Bronchial epithelial cell (primary cell): ENCODE data around the gene CACNA1F. TPM values are rescaled to one million over a fixed set of nuclear protein-coding genes. Genes with fewer than 3 reads are reported as not detected.

Experiments
- DNase-seq: peaks from one replicate; pipeline ENCODE4 v3.0.0-alpha.2; 2010; ENCODE audit warnings: low read depth
- FAIRE-seq: peaks from 2 replicates; lab custom pipeline; 2011; peaks lifted over from hg19 to GRCh38; lab: Jason Lieb, UNC
- H3K27me3 ChIP-seq: 2 replicates; pipeline ENCODE4 v1.5.1; 2011; ENCODE audit warnings: low read length; ENCODE audit not compliant: control insufficient read depth, insufficient read depth
- H3K36me3 ChIP-seq: 2 replicates; pipeline ENCODE4 v1.5.1; 2011; ENCODE audit warnings: low read length; ENCODE audit not compliant: control insufficient read depth, insufficient read depth
- H3K4me3 ChIP-seq: 2 replicates; pipeline ENCODE4 v1.5.1; 2011; ENCODE audit warnings: mild to moderate bottlenecking, low read depth, low read length, control low read depth
- CTCF ChIP-seq: IDR thresholded peaks from 2 replicates; pipeline ENCODE4 v1.5.1; 2011; ENCODE audit warnings: mild to moderate bottlenecking, moderate library complexity, low read length, control low read depth, inconsistent platforms; ENCODE audit not compliant: insufficient read depth, severe bottlenecking
- total RNA-seq: library from RNA; depleted of rRNA; stranded (reverse); fragments of >200 nt; gene quantifications from 2 replicates; pipeline ENCODE4 v1.2.1, GENCODE V29; 2014

Gene CACNA1F
- total RNA-seq, 1 donor from 2014 or later, result under 0.01 TPM

- TF ChIP-seq CTCF, result no peak
- Histone ChIP-seq H3K27me3 (no peaks in the 10 kb centered on the region), H3K4me3 (no peak overlapping the region), H3K36me3 (peaks cover 2% of the 10 kb centered on the region)
- FAIRE-seq (no peak), DNase-seq (no peak)
Observed at GRCh38 chrX:49250066-49250465, 16.9 kb upstream of the CACNA1F start.

GRCh38 chrX:49249616-49250015, 16.5 kb upstream of the CACNA1F start:
- FAIRE-seq (no peak), DNase-seq (no peak)
- no peak for TF ChIP-seq CTCF
- Histone ChIP-seq H3K27me3 (no peaks in the 10 kb centered on the region), H3K36me3 (peaks cover 2% of the 10 kb centered on the region), H3K4me3 (no peak overlapping the region)

GRCh38 chrX:49249071-49249470, 15.9 kb upstream of the CACNA1F start:
- DNase-seq, result no peak

GRCh38 chrX:49247916-49248811, 15.0 kb upstream of the CACNA1F start:
- H3K4me3 ChIP-seq, result no peak overlapping the region
- no peaks in the 10 kb centered on the region for H3K27me3 ChIP-seq
- no peak for TF ChIP-seq CTCF
- DNase-seq (no peak), FAIRE-seq (no peak)
- H3K36me3 ChIP-seq, result peaks cover 4% of the 10 kb centered on the region

More at GRCh38 chrX:49249071-49249470, 15.9 kb upstream of the CACNA1F start:
- Histone ChIP-seq H3K27me3 (no peaks in the 10 kb centered on the region), H3K4me3 (no peak overlapping the region), H3K36me3 (peaks cover 2% of the 10 kb centered on the region)
- no peak for FAIRE-seq
- no peak for TF ChIP-seq CTCF

GRCh38 chrX:49247346-49247745, 14.2 kb upstream of the CACNA1F start:
- FAIRE-seq, result no peak
- no peak overlapping the region for H3K4me3 ChIP-seq
- peaks cover 6% of the 10 kb centered on the region for H3K36me3 ChIP-seq
- DNase-seq, result no peak
- H3K27me3 ChIP-seq, result no peaks in the 10 kb centered on the region
- no peak for TF ChIP-seq CTCF
